NK-92 (cell line): ENCODE measurements around the gene TSSC4.

Source experiments
- DNase-seq: peaks from one replicate; lab custom pipeline; 2025; ENCODE audit not compliant: unreplicated experiment; lab: John Stamatoyannopoulos, UW

Gene TSSC4

DNA sequence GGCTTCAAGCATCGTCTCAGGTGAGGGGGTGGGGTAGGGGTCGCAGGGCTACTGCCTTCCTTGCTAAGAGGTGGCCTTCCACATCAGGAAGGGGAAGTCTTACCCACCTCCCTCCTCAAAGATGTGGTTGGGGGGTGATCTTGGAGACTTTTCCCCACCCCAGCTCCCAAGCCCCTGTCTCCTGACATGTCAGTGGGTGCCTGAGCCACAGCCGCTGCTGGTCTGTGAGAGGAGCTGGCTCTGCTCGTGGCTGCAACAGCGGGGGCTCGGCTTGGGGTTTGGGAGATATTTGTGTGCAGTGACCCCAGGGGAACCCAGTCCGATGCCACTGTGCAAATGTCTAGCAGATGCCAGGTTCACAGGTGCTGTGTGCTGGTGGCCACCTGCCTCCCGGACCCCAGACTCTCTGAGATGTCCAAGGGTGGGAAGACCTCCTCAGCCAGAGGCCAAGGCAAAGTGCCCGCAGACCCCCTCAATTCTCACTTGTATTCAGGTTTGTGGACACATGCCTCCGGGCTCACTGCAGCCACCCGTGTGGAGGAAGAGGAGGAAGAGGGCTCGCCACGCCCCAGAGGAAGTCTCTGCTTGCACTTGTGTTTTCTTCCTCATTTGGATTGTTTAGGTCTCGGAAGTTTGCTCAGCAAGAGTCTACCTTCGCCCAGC is 46.2 kb downstream of the TSSC4 start:
- no peak for DNase-seq

DNA sequence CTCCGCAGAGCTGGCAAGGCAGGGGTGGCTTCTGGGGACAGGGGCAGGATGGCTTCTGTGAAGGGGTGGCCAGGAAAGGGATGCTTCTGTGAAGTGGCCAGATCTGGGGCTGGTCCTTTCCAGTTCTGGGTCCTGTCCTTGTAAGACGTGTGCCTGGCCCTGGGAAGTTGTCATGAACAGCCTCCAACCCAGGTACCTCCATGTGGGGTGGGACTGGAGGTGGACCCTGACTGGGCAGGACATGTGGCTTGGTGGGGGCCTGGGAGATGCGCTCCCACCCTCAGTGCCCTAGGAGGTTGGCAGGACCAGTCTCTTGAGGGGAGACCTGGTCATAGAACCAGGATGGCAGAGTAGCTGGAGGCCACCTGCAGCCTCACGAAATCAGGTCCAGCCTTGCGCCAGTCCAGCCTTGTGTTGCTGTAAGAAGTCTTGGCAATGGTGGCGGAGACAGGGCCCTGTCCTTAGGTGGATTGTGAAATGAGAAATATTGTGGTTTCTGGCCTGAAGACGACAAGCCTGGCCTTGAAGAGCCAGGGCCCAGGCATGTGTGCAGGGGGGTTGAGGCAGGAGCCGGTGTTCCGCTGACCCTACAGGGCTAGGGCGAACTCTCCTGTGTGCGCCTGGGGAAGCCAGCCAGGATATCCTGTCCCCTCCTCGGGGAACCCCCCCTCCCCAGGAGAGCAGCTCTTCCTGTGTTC is 46.9 kb downstream of the TSSC4 start:
- DNase-seq, result no peak

DNA sequence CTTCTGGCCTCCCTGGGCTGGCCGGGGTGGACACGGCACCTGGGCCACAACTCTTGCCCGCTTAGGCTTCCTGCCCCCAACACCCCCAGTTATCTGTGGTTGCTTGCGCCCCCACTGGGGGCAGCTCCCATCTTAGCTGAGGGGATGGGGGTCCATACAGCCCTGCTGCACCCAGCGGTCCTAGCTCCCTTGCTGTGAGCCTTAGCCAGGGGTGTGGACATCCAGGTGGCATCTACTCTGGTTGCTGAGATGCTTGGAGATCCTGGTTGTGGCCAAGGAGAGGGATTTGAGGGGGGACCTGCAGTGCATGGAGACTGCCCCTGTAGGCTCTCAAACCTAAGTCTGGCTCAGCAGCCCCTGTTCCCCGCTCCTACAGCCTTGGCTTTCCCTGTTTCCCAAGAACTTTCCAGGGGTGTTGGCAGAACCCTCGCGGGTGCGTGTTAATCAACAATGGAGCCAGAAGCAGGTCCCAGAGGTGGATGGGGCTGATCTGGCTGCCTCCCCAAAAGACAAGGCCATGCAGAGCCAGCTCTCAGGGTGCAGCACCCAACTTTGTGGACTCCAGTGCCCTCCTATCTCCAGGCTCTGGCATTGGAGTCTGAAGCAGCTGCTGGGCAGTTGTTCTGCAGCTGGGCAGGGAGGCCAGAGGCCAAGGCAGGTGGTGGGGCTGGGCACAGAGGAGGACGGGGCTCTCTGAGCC is 47.6 kb downstream of the TSSC4 start:
- no peak for DNase-seq

DNA sequence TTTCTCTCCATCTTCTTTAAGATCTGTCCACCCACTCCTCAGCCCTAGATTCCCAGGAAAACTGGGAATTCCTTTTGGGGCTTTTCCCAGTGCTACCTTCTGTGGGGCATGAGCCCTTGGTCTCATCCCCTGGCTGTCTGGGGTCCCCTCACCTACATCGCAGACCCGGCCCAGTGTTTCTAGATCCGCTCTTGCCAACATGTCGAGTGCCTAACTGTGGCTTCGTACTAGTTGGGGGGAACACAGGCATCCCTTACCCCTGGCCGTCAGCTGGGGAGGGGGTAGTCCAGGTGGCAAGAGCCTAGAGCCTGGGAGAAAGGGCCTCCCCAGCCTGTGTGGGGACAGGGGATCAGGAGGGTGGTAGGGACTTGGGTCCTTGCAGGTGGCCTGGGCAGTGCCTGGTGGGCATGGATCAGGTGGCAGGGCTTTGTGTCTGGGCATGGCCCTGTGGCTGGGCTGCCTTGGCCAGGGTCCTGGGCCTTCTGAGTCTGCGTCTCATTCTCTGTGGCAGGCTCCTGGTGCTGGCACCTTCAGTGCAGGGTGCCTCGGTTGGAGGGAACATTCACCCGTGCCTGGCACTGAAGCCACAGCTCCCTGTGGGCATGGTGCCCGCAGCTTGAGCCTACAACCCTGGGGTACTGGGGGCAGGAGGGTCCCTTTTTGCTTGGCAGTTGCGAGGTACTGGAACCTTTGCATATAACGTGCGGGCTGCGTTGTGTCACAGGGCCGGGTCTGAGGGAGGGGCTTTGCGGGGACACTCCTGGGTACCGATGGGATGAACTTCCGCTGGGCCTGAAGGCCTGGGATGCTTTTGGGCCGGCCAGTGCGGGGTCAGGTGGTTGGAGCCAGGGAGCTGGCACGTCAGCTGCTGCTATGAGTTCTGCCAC is 48.4 kb downstream of the TSSC4 start:
- no peak for DNase-seq

DNA sequence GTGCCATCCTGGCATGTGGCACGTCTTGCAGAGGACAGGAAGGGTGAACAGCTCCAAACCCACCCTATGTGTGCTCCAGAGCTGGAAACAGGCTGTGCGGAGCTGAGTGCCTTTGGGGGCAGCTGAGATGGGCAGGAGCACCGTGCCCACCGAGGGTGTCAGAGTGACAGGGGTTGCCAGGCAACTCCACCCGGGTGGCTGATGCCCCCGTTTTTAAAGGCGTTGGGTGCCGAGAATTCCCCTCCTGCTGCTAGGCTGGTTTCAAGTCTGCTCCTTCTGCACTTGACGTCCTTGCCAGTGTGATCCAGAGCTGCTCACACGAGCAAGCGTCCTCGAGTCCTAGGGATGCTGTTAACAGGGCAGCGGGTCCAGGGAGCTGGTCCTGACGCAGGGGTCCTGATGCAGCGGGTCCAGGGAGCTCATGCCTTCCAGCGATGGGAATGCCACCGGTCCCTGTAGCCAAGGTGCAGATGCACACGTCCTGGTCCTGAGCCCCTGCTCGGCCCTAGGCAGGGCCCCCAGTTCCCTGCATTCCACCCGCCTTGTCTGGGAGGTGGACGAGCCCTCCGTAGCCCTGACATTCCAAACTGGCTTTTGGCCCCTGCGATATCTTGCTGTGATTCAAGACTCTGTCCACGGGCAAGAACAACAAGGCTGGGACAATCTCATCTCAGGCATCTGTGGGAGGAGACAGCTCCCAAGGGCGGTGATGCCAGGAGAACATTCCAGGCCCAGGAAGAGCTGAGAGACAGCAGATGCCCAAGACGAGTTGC is 49.2 kb downstream of the TSSC4 start:
- no peak for DNase-seq

DNA sequence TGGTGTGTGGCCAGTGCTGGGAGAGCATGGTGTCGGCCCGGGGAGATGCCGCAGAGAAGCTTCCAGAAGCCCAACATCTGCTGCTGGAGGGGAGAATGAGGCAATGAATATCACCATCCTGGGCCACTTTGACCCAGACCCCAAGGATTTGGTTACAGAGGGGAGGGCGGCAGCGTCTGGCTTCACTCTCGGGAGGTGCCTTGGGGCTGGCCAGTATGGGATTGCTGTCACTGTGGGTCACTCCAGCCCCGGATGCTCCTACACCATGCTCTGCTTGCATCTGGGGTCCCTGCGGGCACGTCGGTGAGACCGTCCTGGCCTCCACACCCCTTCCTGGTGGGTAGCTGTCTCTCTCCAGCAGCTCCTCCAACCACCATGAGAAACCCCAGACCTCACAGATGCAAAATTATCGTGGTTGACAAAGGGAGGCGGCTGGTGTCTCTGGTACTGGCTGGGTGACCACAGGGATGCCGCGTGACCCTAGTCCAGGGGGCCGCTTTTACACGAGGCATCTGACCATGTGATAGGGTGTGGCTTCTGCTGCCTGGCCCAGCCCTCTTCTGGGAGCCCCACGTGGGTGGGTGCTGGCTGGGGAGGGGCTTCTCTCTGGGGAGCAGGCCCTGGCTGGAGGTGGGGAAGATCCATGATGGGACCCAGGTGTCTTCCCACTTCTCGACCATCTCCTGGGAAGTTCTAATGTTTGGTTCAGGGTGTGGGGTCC is 49.9 kb downstream of the TSSC4 start:
- DNase-seq, result no peak

DNA sequence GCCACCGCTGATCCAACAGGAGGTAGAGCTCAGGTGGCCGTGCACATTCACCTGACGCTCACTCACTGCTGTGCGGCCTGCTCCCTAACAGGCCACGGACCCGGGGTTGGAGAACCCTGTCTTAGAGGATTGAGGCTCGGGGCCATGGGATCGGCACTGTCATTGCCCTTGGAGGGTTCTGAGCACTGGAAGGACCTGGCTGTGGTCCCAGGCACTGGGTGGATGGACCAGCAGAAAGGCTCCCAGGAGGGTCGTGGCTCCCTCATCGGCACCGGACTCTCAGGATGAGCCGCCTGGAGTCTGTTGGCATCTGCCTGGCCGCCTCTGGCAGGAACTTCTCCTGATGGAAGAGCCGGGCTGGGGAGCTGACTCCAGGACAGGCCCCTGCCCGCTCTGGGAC is 50.8 kb downstream of the TSSC4 start:
- no peak for DNase-seq

DNA sequence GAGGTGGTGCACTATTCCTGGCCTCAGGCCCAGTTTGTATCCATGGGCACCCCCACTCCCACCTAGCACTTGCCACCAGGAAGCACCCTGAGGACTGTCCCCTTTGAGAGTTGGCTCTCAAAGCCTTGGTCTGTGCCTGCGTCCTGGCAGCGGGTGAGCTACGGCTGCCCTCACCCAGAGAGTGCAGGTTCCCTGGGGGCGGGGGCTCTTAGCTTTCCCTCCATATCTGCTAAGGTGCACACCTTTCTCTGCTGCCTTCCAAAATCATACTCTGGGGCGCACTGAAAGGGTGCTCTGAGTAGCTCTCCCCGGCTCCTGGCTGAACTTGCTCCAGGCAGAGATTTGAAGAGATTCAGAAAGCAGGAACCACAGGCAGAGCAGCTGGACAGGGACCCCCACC is 51.4 kb downstream of the TSSC4 start:
- no peak for DNase-seq

DNA sequence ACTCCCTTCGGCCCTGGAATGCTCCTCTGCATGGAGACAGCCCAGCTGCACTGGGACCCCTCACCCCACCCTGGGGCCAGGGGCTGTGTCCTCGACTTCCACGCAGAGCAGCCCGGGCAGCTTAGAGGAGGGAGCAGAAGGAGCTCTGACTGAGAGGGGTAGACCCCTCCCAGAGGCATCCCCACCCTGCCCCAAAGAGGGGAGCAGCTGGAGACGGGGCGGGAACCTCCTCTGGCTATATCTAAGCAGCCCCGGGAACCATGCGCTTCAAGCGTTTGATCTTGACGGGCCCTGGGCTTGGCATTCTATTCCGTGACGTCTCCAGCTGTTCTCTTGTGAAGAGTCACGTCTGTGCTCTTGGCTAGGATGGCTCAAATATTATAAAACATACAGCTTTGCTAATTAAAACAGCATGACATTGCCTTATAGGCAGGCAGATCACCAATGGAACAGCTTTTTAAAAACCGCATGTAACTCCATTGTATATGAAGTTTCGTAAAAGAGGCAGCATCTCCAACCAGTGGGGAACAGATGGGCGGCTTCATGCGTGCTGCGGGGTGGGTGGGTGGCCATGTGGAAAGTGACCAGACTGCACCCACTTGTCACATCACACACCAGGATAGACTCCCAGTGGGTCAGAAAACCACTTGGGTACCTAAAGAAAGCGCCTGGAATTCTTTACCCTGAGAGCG is 51.9 kb downstream of the TSSC4 start:
- no peak for DNase-seq

DNA sequence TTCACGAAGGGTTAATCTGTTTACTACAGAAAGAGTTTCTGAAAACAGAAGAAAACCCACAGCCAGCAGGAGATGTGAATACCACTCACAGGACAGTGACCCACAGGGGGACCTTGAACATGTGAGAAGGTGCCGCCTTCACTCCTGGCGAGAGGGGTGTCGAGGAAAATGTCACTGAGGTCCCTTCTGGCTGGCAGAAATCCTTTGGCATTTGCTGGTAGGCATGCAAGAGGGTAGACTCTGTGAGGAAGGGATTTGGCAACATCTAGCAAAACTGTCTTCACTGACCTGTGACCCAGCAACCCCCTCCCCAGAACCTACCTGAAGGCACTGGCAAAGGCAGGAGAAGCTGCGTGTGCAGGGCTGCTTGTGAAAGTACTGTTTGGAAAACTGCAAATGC is 52.9 kb downstream of the TSSC4 start:
- DNase-seq, result no peak
